Pulmonary artery endothelial cell (primary cell): ENCODE measurements around the gene CCNF. TPM values are rescaled to one million over a fixed set of nuclear protein-coding genes. Genes with fewer than 3 reads are reported as not detected.

Experiments used
- DNase-seq: peaks from one replicate; pipeline ENCODE4 v3.0.0-alpha.2; 2011; ENCODE audit warnings: low read depth, low spot score
- total RNA-seq: library from RNA; depleted of rRNA; stranded (reverse); fragments of >200 nt; gene quantifications from 2 replicates; pipeline ENCODE4 v1.2.3, GENCODE V29; 2014

CCNF gene
- total RNA-seq, 1 donor from 2014 or later: 32.3 TPM

DNA sequence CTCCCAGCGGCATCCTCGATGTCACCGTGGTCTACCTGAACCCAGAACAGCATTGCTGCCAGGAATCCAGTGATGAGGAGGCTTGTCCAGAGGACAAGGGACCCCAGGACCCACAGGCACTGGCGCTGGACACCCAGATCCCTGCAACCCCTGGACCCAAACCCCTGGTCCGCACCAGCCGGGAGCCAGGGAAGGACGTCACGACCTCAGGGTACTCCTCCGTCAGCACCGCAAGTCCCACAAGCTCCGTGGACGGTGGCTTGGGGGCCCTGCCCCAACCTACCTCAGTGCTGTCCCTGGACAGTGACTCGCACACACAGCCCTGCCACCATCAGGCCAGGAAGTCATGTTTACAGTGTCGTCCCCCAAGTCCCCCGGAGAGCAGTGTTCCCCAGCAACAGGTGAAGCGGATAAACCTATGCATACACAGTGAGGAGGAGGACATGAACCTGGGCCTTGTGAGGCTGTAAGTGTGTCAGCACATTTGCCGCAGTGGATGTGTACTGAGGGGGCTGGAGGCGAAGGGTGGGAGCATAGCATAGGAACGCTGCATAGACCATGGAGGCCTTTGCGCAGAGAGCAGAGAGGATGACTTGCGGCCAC lies 27.4 kb downstream of the CCNF start:
- DNase-seq: no peak

DNA sequence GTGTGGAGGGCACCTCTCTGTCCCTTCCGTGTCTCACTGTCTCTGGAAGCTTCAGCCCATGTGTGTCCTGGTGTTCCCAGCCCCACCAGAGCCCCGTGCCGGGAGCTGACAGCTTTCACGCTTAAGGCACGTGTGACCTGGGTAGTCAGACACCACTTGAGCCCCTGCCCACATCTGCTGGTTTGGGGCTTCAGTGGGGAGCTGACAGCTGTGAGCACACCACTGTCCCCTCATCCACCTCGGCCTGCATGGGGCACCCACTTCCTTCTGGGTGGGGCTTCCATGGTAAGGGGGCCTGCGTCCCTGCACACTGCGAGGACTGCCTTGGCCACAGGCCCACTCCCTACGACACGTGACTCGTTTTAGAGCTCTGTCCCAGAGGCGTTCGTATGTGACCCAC lies 28.0 kb downstream of the CCNF start:
- DNase-seq: no peak

GRCh38 chr16:2457946-2458345 lies 28.7 kb downstream of the CCNF start:
- no peak for DNase-seq

DNA sequence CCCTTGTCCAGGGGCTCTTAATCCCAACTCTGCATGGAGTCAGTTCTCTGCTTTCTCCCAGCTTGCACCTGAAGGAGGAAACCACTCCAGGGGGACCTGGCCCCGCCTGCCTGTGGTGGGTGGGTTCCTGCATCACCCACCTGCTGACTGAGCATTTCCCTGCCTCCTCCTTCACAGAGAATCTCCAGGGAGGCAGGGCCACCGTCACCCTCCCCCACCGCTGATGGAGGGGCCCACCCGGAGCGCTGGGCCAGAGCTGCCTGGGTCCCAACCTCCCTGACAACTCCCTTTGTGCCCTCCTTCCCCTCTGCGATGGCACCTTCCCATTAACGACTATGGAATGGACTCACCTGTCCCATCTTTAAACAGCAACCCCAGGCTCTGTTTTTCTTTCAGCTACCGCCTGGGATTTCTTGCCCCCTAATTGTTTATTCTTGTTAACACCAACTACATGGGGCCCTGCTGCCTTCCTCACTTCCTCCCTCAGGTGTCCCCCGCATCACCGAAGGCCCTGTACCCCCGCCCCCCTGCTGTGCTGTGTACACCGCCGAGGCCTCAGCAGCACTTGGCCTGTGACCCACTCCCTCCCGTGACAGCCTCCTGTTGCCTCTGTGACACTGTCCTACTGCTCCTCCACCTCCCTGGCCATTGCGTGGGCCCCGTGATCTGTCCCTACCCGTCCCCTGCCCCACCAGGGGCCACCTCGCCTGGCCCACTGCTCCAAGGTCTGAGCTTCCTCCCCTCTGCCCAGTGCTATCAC lies 29.8 kb downstream of the CCNF start:
- no peak for DNase-seq

DNA sequence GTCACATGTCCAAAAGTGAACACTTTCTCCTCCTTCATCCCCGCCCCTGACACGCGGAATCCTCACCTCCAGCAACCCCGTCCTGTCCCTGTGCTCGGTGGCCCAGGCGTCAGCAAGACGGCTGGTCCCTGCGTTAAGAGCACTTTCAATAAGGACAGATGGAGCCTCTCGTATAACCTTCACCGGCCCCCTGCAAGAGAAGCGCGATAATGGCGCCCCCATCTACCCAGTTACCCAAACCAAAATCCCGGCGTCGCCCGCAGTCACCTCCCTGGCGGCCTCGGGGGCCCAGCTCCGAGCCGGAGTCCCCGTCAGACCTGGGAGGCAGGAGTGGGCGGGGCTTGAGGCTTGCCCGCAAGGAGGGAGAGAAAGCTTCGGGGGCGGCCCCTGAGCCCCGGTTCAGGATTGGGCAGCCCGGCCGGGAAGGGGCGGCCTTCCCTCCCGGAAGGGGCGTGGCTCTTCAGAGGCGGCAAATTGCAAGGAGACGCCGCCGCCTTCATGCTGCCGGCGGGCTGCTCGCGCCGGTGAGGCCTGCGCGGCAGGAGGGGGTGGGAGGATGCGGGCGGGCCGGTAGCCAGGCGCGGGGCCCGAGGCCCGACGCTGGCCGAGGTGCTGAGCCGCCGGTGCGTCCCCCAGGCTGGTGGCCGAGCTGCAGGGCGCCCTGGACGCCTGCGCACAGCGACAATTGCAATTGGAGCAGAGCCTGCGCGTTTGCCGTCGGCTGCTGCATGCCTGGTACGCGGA lies 30.6 kb downstream of the CCNF start, which contains the start of gene TEDC2:
Gene TEDC2, plus strand, starts transcription at position 463 of the 744 bp plus-strand sequence. Its CDS starts 36 bp downstream, at position 499.
- peak; percentile 60 for DNase-seq

DNA sequence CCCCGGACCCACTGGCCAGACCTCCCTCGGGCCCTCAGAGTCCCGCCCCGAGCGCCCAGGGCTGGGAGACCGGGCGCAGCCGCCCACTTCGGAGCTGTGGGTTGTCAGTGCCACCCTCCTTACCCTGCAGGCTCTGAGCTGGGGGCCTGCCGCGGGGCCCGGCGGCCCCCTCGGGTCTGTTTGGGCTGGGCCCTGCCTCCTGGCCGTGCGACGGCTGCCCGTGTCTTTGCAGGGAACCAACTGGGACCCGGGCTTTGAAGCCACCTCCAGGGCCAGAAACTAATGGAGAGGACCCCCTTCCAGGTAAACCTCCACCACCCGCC lies 31.1 kb downstream of the CCNF start:
- DNase-seq: no peak

- DNase-seq: no peak
These were observed 31.7 kb downstream of the CCNF start for GRCh38 chr16:2460916-2461315.

DNA sequence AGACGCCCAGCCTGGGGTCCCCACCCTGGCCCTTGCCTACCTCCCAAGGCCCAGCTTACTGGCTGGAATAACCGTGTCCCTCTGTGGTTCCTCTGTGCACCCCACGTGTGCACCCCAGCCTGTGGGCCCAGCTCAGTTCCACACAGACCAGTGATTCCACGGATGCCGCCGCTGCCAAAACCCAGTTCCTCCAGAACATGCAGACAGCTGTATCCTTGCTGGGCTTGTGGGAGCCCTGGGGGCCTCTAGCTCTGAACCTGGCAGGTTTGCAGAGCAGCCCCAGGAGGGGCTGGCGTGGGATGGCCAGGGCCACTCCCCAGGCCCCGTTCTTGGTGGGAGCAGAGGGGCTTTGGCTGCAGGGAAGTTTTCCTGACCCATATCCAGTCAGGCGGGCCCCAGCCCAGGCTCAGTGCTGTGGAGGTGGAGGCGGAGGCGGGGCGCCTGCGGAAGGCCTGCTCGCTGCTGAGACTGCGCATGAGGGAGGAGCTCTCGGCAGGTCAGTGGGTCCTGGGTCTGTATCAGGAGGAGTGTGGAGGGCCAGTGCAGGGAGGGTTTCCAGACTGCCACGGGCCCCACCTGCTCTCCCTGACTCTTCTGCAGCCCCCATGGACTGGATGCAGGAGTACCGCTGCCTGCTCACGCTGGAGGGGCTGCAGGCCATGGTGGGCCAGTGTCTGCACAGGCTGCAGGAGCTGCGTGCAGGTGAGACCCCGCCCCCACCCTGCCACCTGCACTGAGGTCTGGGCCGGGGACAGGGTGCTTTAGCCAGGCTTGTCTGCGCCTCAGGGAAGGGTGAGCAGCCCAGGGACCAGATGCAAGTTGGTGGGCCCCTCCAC lies 33.0 kb downstream of the CCNF start:
- no peak for DNase-seq

- no peak for DNase-seq
These were observed 35.1 kb downstream of the CCNF start for GRCh38 chr16:2464333-2464732.

- no peak for DNase-seq
These were observed 36.6 kb downstream of the CCNF start for GRCh38 chr16:2465653-2466415.

DNA sequence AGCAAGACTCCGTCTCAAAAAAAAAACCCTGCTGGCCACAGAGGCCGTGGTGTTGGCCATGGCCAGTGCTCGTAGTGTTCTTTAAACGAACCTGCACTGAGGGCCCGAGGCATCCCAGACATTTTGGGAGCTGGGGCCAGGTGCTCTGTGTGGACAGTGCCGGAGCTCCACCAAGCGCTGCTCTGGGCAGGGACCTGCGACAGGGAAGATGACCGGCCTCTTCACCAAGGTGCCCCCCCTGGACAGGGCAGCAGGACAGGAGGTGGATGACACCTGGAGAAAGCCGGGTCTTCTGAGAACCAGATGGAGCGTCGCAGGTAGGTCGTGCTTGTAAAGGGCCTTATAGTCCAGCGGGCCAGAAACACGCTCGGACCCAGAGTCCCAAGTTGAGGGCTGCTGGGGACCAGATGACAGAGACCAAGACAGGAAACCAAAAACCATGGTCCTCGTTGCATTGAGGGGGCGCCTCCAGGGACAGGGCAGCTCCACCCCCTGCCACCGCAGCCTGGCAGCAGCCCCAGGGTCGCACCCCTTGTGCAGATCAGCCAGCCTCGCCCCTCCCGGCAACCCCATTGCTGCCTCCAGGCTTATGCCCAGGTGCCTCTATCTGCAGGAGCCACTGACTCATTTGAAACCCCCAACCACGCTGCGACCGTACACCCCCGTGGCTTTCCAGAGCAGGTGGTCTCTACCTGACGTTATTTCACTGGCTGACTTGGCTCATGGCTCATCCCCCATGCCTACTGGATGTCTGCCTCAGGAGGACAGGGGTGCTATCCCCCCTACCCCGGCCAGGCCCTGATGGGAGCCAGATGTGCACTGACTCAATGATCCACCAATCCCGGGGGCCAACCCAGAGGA lies 37.6 kb downstream of the CCNF start:
- DNase-seq: no peak

GRCh38 chr16:2467528-2468232 lies 38.4 kb downstream of the CCNF start:
- no peak for DNase-seq

DNA sequence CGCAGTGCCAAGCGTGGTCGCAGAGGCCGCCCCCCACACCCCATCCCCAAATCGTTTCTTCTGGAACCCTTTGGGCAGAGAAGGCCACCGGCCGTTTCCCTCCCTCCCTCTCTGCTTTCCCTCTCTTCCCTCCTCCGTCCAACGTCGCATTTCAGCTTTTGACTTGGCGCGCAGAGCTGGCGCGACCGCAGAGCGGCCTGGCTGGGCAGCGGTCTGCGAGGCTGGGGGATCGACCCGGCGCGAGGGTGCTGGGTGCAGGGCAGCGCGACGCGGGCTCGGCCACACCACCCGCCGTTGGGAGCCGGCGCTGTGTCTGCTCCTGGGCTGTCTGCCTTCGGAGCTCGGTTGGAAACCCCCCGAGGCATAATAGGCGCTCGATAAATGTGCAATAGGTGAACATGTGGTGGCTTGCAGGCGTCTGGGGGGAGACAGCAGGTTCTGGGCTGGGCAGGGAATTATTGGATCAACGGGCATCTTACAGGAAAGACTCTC lies 39.0 kb downstream of the CCNF start:
- no peak for DNase-seq

- no peak for DNase-seq
These were observed 39.6 kb downstream of the CCNF start for GRCh38 chr16:2468725-2469398.

DNA sequence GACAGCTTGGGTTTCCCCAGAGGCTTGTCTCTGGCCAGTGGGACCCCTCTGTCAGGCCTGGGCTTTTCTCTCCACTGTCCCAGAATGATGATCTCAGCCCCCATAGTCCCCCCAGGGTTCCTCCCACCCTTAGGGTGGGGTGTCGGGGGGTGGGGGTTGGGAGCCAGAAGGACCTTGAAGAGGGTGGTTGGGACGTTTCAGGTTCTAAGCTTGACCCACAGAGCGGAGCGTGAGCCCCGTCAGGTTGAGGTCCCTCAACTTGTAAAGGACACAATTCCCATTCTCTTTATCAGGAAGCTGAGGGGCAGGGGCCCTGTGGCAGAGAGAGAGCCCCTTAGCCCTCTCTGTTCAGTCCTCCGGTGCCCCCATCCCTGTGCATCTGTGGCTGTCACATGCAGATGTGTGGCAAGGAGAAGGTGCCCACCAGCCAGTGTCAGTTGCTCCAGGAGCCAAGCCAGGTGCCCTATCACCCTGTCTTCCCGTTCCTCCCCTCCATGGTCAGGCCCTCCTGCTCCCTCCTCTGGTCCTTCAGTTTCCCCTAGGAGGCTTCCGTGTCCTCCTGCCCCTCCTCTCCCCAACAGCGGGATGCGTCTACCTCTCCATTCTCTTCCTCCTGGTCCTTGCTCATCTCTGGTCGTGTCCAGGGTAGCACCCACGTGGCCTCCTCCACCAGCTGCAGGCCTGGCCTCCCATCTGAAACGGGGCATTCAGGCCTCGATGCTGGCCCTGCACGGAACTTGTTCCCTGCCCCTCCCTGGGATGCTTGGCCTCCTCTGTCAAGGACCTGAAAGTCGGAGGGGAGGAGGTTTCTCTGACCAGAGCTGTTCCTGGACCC lies 40.4 kb downstream of the CCNF start:
- no peak for DNase-seq

DNA sequence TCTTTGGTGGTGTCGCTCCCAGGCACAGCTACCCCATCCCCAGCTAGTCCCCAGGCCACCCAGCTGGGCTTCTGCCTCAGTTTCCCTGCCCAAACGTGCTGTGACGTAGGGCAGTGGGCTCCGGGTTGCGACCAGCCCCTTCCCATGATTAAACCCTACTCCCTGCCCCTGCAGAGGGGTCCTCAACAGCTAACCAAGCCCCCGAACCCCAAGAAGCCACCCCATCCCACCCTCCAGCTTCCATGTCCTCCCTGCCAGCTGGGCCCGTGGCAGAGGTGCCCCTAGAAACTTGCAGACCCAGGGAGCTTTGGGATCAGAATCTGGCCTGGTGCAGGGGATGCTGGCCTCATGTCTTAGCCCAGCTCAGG lies 41.0 kb downstream of the CCNF start:
- DNase-seq: no peak

- DNase-seq: no peak
These were observed 41.4 kb downstream of the CCNF start for GRCh38 chr16:2470603-2471015.
